Activated CD4-positive, CD25-positive, alpha-beta regulatory T cell treated with anti-CD3 and anti-CD28 coated beads, Interleukin-2, amount 50 U/mL, for 16 hours (primary cell): ENCODE measurements around the gene KLRG1.

ENCODE experiments used
- DNase-seq: peaks from one replicate; pipeline ENCODE4 v3.0.0-alpha.2; 2020; ENCODE audit warnings: low read depth, low spot score

Gene KLRG1

DNA sequence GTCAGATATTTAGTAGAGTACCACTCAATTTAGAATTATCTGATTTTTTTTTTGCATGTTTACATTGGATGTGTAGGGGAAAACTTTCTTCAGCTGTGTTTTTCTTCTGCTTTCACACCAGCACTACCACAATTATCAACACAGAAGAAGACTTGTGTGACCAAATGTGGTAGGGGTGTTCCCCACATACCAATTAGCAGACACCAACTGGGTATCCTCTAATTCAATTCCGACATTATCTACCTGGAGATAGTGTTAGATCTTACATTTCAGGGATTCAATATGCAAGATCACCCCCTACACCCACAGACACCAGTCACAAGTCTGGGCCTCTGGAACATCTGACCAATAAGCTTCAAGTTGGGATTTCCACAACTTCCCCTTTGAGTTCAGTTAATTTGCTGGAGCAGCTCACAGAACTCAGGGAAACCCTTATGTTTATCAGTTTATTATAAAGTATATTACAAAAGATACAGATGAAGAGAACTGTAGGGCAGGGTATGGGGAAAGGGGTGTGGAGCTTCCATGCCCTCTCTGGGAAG lies 4.1 kb upstream of the KLRG1 start:
- DNase-seq = no peak

DNA sequence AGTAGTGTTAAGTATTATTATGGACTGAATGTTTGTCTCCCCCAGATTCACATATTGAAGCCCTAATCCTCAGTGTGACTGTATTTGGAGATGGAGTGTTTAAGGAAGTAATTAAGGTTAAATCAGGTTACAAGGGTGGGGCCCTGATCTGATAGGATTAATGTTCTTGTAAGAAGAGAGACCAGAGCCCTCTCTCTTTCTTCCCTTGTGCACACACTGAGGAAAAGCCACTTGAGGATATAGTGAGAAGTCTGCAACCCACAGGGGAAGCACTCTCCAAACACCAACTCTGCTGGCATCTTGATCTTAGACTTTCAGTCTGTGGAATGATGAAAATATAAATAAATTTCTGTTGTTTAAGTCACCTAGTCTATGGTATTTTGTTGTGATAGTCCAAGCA lies 2.2 kb upstream of the KLRG1 start:
- no peak for DNase-seq

DNA sequence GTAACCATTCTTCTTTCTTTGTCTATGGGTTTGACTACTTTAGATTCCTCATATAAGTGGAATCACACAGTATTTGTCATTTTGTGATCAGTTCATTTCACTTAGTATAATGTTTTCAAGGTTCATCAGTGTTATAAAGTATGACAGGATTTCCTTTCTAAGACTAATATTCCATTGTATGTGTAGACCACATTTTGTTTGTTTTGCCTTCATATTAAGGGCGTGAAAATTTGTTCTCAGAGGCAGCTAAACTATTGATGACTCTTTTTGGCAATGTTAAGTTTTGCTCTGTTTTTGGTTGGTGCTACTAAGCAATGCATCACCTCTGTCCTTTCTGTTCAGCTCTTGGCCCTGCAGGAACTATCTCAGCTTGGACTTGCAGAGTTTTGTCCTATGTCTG lies 1.7 kb upstream of the KLRG1 start:
- no peak for DNase-seq

DNA sequence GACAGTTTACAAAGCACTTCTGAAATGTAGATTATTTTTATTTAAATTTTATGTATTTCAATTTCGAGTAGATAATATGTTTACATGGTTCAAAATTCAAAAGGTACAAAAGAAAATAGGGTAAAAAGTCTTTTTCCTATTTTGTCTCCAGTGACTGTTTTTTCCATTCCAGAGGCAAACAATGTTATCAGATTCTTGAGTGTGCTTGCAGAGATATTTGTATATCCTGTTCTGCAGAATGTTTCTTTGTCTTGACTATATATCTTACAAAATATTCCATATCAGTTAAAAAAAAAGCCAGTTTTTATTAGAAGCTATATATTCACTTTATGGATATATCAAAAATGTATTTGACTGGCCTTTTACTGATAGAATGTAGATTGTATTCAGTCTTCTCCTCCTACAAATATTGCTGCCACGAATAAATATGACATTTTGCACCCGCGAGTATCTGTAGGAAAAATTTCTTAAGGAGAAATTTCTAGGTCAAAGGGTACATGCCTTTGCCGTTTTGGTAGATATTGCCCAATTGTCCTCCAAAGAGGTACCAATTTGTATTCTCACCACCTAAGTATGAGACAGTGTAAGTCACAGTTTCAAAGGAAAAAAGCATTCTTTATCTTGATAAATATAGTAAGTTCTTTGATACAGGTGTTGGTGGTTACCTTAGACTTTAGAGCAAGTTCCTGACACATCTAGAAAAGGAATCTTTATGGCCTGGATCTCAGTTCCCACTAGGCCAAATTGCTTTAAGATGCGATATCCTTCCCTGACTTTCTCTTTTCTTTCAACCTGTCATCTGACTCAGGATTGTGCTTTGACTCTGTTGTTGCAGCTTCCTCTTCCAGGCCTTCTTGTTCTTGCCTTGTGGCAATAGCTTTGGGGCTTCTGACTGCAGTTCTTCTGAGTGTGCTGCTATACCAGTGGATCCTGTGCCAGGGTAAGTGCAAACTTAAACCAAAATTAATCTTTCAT lies 2.3 kb downstream of the KLRG1 start:
- DNase-seq = no peak

DNA sequence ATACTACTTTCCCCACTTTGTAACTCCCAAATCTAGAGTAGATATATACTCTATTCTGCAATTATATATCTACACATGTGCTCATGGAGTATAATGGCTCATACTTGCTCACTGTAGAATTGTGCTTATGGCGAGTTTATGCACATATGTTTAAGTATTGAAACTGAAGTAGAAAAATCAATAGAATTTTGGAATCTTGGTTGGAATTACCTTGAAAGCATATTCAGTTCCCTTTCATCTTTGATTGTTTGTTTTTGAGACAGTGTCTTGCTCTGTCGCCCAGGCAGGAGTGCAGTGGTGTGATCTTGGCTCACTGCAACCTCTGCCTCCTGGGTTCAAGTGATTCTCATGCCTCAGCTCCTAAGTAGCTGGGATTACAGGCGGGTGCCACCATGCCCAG lies 4.5 kb downstream of the KLRG1 start:
- DNase-seq = no peak

DNA sequence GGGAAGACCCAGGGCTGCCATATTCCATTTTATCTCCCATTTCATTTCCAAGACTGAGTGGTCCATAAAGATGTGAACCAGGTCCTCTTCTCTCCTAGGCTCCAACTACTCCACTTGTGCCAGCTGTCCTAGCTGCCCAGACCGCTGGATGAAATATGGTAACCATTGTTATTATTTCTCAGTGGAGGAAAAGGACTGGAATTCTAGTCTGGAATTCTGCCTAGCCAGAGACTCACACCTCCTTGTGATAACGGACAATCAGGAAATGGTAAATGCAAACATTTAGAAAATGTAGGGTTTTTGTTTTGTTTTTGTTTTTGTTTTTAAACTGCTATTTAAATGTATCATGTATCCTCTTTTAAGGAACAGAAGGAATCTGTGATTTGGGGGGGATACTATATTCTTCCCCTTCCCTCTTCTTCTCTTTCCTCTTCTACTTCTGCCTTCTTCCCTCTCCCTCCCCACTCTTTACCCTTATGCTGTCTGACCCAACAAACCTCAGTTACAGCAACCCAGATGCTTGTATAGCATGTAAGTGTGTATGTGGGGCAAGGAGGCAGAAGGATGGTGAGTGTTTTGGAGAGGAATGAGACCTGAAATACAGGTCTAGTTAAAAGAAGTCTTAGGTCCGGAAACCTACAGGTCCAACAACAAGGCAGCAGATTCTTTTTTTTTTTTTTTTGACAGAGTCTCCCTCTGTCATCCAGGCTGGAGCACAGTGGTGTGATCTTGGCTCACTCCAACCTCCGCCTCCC lies 5.9 kb downstream of the KLRG1 start:
- no peak for DNase-seq

DNA sequence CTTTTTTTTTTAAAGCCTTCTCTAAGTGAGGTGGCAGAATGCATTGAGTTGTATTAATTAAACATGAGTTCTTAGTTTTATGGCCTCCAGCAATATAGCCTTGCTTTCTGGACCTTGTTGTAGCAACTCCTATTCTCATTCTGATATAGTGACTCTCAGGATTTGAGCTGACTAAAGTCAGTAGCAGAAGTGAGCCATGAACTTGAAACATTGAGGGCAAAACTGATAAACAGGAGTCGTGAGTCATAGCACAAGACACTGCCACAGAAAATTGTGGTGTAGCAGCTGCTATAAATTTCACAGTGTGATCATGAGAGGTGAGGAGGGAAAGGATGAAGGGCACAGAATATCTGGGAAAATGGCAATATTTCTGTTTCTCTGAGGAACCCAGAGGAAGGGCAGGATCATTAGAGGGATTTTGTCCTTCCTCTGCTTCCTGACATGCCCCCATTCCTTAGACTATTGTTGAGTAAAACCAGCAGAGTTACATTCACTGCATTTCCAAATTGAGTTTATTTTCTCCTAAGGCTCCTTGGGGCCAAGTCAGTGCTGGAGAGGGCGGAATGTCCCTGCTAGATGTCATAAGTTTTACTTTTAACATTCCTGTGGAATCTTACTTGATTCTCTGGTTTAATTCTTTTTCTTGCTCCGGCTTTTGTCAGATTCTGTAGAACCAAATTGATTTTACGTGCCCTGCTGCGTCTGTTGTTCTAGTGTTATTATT lies 7.5 kb downstream of the KLRG1 start:
- DNase-seq = no peak

DNA sequence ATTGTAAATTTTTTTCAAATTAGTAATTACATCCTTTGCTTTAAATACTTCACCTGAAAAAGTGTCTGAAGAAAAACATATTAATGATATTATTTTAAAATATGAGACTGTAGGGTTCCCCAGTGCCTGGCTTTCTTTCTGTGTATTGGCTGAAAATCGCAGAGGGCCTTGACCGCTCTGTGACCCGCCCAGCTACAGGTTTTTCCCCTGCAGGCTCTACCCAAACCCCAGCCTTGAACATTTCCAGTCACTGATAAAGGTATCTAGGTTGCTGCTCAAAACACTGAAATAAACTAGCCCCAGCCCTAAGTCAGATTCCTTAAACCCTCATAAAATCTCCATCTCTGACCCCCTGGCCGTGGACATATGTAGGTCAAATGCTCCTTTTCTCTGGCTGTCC lies 11.9 kb downstream of the KLRG1 start:
- DNase-seq = no peak

DNA sequence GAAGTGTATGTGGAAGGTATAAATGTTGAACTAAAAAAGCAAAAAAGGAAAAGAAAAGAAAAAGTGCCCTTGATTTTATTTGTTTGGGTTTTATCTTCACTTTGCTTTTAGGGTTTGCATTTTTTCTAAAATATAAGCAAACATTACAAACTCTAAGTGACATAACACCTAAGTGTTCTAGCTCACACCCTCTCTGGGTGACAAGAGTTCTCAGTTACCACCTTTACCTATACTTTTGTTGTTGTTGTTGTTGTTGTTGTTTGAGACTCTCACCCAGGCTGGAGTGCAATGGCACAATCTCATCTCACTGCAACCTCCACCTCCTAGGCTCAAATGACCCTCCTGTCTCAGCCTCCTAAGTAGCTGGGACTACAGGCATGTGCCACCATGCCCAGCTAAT lies 13.0 kb downstream of the KLRG1 start:
- no peak for DNase-seq

DNA sequence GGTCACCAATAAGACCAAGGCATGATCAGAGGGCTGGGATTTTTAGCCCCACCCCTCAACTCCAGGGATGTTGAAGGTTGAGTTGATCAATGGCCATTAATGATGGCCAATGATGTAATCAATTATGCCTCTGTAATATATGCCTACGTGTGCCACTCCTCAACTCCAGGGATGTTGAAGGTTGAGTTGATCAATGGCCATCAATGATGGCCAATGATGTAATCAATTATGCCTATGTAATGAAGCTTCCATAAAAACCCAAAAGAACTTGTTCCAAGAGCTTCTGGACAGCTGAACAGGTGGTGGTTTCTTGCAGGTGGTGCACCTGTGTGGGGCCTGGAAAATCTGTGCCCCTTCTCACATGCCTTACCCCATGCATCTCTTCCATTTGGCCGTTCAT lies 33.2 kb downstream of the KLRG1 start:
- DNase-seq = no peak

DNA sequence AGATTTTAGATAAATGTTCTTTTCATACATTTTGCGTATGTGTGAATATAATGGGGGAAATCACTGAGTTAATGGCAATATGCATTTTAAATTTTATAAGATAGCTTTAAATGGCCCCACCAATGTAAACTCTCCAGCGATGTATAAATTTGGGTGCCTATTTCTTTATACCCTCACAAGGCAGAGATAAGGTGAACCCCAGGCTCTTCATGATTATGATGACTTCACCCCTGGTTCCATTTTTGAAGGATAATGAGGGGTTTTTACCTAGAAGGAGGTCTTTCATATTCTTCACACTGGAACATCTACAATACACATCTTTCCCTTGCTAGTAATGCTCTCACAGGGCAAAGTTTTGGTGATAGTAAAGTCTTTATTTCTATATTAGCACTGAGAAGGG lies 35.2 kb downstream of the KLRG1 start:
- no peak for DNase-seq

DNA sequence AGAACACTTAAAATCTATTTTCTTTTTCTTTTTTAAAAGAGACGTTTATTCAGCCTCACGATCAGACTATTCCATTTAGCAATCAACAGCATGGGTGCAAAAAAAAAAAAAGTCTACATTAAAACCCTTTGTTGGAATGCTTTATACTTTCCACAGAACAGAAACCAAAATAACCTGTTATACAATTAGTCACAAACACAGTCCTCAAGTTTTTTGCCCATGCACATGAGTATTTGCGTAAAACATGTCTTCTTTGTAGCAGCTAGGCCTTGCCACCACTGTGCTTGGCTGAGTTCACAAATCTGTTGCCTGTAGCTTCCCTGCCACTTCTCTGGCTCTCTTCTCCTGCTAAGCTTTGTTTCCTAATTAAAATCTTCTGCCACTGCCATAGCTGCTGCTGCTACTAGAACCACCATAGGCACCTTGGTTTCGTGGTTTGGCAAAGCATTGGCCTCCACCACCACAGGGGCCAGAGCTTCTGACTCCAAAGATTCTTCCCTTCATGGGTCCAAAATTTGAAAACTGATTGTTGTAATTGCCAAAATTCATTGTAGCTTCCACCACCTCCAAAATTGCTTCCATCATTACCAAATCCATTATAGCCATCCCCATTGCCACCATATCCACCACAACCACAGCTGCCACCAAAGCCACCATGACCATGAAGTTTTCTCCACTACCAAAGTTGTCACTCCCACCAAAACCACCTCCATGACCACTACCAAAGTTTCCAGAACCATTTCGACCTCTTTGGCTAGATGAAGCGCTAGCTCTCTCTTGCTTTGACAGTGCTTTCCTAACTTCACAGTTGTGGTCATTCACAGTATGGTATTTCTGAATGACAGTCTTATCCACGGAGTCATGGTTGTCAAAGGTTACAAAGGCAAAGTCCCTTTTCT lies 38.1 kb downstream of the KLRG1 start:
- no peak for DNase-seq

DNA sequence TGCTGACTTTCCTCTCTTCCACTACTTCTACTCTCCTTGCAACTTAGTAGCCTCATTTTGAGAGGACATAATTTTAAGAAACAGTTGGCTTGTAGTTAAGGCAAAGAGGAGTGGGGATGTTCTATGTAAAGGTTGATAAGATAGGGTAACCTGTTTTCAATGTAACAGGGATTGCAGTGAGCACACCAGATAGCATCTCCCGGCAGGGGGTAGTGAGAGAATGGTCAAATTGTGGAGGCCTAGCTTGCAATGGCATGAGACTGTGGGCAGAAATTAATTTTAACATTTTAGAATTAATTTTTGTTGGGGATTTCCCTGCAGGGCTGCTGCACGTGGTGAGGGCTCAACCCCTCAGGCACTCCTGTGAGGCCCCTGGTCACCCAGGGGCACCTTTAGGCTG lies 41.4 kb downstream of the KLRG1 start:
- DNase-seq = no peak

DNA sequence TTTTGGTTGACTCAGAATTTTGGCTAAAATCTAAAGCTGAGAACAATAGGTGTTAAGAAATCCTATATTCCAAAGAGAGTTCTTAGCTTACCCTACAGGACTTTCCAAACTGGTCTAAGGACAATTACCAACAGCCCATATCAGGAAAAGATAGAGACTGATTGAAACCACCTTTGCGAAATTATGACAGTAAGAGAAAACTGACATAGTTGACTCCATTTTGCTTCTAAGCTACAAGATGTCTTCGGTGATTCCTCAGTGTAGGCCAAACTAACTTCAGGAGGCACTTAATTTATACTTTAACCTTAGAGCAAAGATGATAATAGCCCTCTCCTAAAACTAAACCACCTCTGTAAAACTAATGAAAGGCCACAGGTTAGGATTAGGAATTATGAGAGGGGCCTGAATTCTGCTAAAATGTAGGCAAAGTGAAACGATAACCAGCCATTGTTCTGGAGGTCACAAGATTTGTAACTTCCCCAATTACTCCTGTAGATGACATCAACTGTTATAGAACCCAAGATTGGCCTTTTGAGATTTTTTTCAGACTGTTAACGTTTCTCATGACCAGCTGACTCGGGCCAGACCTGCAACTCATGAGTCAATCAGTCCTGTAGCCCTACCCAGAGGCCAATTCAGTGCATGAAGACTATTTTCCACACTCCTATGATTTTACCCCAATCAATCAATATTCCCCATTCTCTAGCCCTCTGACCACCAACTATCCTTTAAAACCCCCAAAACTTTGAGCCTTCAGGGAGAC lies 43.0 kb downstream of the KLRG1 start:
- DNase-seq = no peak

DNA sequence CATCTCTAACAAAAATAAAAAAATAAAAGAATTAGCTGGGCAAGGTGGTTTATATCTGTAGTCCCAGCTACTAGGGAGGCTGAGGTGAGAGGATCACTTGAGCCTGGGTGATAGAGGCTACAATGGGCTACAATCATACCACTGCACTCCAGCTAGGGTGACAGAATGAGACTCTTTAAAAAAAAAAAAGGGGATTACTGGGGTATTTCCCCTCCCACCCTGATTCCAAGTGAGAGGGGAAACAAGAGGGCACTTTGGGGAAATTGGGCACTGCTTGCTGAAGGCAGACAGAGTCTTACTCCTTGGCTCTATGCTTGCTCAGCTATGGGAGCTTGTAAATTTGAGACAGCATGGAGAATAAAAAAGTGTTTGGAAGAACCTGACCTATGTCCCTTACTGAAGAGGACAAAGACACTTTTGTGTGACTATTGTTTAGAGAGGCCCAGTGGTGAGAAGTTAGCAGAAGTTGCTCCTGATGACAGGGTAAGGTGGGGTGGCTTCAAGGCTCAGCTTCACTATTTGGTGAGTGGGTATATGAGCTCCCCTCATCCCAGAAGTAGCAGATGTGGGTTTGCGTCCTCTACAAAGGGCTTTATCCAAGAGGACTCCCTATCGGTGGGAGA lies 44.0 kb downstream of the KLRG1 start:
- DNase-seq = no peak

DNA sequence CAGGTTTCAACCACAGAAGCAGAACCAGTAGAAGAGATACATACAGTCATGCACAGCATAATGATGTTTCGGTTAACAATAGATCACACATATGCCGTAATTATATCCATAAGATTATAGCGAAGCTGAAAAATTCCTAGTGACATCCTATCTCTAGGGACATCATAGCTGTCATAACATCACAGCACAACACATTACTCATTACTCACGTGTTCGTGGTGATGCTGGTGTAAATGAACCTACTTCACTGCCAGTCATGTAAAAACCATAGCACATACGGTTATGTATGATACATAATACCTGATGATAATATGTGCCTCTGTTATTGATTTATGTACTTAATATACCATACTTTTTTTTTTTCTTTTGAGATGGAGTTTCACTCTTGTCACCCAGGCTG lies 44.7 kb downstream of the KLRG1 start:
- DNase-seq = no peak

DNA sequence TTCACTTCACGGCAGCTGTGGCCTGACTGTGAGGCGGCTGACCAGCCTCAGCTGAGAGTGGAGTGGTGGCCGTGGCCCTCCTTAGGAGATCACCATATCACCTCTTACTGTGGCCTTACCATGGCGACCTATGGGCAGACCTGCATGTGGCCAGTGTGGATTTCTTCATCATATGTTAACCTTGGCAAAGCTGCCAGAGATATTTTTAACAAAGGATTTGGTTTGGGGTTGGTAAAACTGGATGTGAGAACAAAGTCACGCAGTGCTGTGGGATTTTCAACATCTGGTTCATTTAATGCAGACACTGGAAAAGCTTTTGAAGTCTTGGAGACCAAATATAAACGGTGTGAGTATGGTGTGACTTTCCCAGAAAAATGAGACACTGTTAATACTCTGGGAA lies 46.9 kb downstream of the KLRG1 start:
- DNase-seq = no peak

DNA sequence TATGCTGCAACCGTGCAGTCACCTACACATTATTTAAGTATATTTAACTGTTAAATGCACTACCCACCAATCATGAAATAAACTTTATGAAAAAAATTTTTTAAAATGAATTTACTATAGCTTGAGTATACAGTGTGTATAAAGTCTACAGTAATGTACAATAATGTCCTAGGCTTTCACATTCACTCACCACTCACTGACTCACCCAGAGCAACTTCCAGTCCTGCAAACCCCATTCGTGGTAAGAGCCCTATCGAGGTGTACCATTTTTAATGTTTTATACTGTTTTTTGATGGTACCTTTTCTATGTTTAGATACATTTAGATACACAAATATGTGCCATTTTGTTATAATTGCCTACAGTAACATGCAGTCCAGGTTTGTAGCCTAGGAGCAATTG lies 48.1 kb downstream of the KLRG1 start:
- DNase-seq = no peak

DNA sequence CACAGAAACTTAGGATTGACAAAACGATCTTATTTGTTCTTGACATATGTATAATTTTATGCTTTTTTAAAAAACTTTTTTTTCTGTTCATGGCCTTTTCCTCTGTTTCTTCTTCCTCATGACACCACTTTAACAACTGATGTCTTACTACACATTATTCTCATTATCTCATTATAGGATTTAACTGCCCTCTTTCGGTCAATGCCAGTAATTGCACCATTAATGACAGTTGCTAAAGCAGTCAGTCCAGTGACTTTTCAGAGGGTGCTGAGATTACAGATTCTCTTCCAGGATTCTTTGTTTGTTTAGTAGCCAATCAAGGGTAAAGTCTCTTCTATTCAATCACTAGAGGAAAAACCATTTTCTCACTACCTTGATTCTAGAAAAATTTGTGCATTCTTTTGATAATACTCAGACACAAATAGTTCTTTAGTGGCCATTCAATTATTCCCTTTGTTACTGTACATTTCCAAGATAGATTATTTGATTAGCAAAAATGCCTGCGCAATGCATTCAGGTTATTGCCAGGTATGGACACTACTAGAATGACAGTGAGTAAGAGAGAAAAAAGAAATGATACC lies 50.1 kb downstream of the KLRG1 start:
- no peak for DNase-seq
